K562 (cell line): ENCODE measurements around the gene COL8A2. TPM values are rescaled to one million over a fixed set of nuclear protein-coding genes. Genes with fewer than 3 reads are reported as not detected.

ENCODE experiments used
- ATAC-seq: fragments of 200-7000 bp; cut with Tn5 transposase; 3 replicates; pipeline ENCODE4 v1.9.1; 2020; ENCODE audit warnings: moderate library complexity
- BruUV-seq: library from RNA; stranded (reverse); fragments of 400-500 nt; replicated peaks from 2 replicates; lab custom pipeline; 2021; lab: Mats Ljungman, UMichigan
- CTCF ChIA-PET: fragments of 300-600 bp; formaldehyde crosslinking; extraction: SDS; loops from one replicate; lab custom pipeline; 2021; ENCODE audit warnings: low intra/inter-chr PET ratio; lab: Yijun Ruan, JAX
- POLR2A ChIA-PET: fragments of 300-600, 350-650 bp; sonication (Branson Sonifier 250); formaldehyde crosslinking; extraction: SDS; loops from one replicate; lab custom pipeline; 2021; ENCODE audit warnings: antibody characterized with exemption, inconsistent platforms; lab: Yijun Ruan, JAX
- DNase-seq, 4 experiments: peaks; one replicate each; pipeline versions ENCODE4 v3.0.0 to v3.0.0-alpha.2; 2011 to 2018; ENCODE audit warnings: low spot score in 3 of 4, mixed read lengths in 3 of 4; ENCODE audit errors: extremely low read depth in 1 of 4
- FAIRE-seq: peaks from 2 replicates; lab custom pipeline; 2011; peaks lifted over from hg19 to GRCh38; lab: Jason Lieb, UNC
- H2AFZ ChIP-seq: 2 replicates; pipeline ENCODE4 v1.6.0; 2011; ENCODE audit warnings: low read depth, low read length, control low read depth, inconsistent platforms
- H3K27ac ChIP-seq: fragments of 200-600 bp; 3 replicates; pipeline ENCODE4 v1.8.0; 2011; ENCODE audit warnings: low read depth, mild to moderate bottlenecking, control low read depth, inconsistent platforms, low read length, moderate library complexity, mixed read lengths; ENCODE audit errors: extremely low read depth
- H3K27me3 ChIP-seq, 2 experiments: fragments of 300-600 bp in 1 of 2; 2 replicates in 1 of 2; 3 replicates in 1 of 2; pipeline versions ENCODE4 v1.6.0 to v1.8.0; 2011; ENCODE audit warnings: inconsistent platforms in 2 of 2, low read length in 2 of 2, mild to moderate bottlenecking in 1 of 2, mixed read lengths in 1 of 2, moderate library complexity in 1 of 2; ENCODE audit not compliant: control insufficient read depth in 2 of 2, insufficient read depth in 2 of 2
- H3K36me3 ChIP-seq: fragments of 300-600 bp; 3 replicates; pipeline ENCODE4 v1.8.0; 2011; ENCODE audit warnings: mild to moderate bottlenecking, low read length, inconsistent platforms; ENCODE audit not compliant: control insufficient read depth, insufficient read depth
- H3K4me1 ChIP-seq, 2 experiments: fragments of 200-600 bp in 1 of 2; replicated peaks in 1 of 2; 2 replicates in 1 of 2; 3 replicates in 1 of 2; pipeline versions ENCODE4 v1.5.1 to v1.8.0; 2011; ENCODE audit warnings: inconsistent platforms in 2 of 2, low read length in 2 of 2, mild to moderate bottlenecking in 1 of 2, mixed read lengths in 1 of 2, moderate library complexity in 1 of 2; ENCODE audit not compliant: control insufficient read depth in 2 of 2, insufficient read depth in 2 of 2
- H3K4me2 ChIP-seq: 2 replicates; pipeline ENCODE4 v1.6.1; 2011; ENCODE audit warnings: low read length, control low read depth, inconsistent platforms, mixed read lengths; ENCODE audit not compliant: insufficient read depth
- H3K4me3 ChIP-seq: fragments of 200-600 bp; sonication (generic), shearing (Covaris generic); 2 replicates; pipeline ENCODE4 v1.5.1; 2016; ENCODE audit warnings: control low read depth, inconsistent platforms
- H3K79me2 ChIP-seq: fragments of 200-600 bp; 3 replicates; pipeline ENCODE4 v1.8.0; 2011; ENCODE audit warnings: low read length, inconsistent platforms; ENCODE audit not compliant: control insufficient read depth, insufficient read depth
- H3K9ac ChIP-seq, 2 experiments: 2 replicates each; pipeline versions ENCODE4 v1.6.0 to v1.6.1; 2011; ENCODE audit warnings: low read depth in 2 of 2, low read length in 2 of 2, control low read depth in 1 of 2, inconsistent platforms in 1 of 2, mild to moderate bottlenecking in 1 of 2, mixed read lengths in 1 of 2; ENCODE audit not compliant: insufficient read depth in 1 of 2
- H3K9me1 ChIP-seq: one replicate; pipeline ENCODE4 v1.6.0; 2011; ENCODE audit warnings: inconsistent platforms, mild to moderate bottlenecking, low read length, moderate library complexity; ENCODE audit not compliant: control insufficient read depth, insufficient read depth
- H3K9me3 ChIP-seq: replicated peaks from 2 replicates; pipeline ENCODE4 v1.5.1; 2011; ENCODE audit warnings: low read depth, low read length, inconsistent platforms; ENCODE audit not compliant: control insufficient read depth, insufficient read depth
- H4K20me1 ChIP-seq: replicated peaks from 2 replicates; pipeline ENCODE4 v1.6.1; 2011; ENCODE audit warnings: low read length, inconsistent platforms, mixed read lengths; ENCODE audit not compliant: control insufficient read depth, insufficient read depth
- NRF1 ChIP-seq, 2 experiments: fragments of 450-650 bp; IDR thresholded peaks in 1 of 2; conservative IDR thresholded peaks in 1 of 2; 2 replicates each; pipeline ENCODE4 v1.6.1; 2014; ENCODE audit warnings: mild to moderate bottlenecking in 2 of 2
- whole genome bisulfite sequencing: fragments of 100-300 bp; shearing (Covaris generic); methylation state at CpG from one replicate; pipeline ENCODE4 v1.1.6; 2016; ENCODE audit warnings: low coverage, mixed read lengths; ENCODE audit not compliant: insufficient coverage; ENCODE audit errors: missing lambda C conversion rate; 5-methylcytosine and 5-hydroxymethylcytosine counted together
- in situ Hi-C: fragments of 300-500 bp; cut with MboI; formaldehyde crosslinking; loops from 4 replicates; pipeline ENCODE4 v1.15.0; 2018; ENCODE audit warnings: inconsistent platforms, mixed read lengths
- intact Hi-C: fragments of 100-400 bp; cut with micrococcal nuclease; formaldehyde crosslinking; loops from 2 replicates; pipeline ENCODE4 v1.14.2; 2022
- polyA plus RNA-seq, 8 experiments: library from polyadenylated mRNA; depleted of rRNA in 4 of 8; stranded (reverse) in 5 of 8; unstranded in 3 of 8; fragments of >200 nt; fragmentation: Nextera tagmentation in 2 of 8; fragmentation: Illumina TruSeq in 1 of 8; extraction: Ambion mirVana in 2 of 8; extraction: Trizol in 1 of 8; gene quantifications; 2 replicates each; pipeline versions ENCODE4 v1.2.1 to v1.2.3, GENCODE V29; 2011 to 2014; ENCODE audit warnings: inconsistent platforms in 1 of 8, missing spikeins in 1 of 8
- total RNA-seq, 7 experiments: library from RNA; depleted of rRNA in 6 of 7; stranded (reverse); fragments of >200 nt in 6 of 7; fragmentation: Illumina TruSeq in 2 of 7; extraction: Trizol in 2 of 7; gene quantifications; 2 replicates each; pipeline versions ENCODE4 v1.2.1 to v1.2.3, GENCODE V29; 2011 to 2021; ENCODE audit warnings: low replicate concordance in 1 of 7
- TF ChIP-seq, protein P1 (sequence below): sonication (generic); formaldehyde crosslinking; IDR thresholded peaks from 2 replicates; pipeline ENCODE4 v1.8.1; 2023; ENCODE audit warnings: mild to moderate bottlenecking, missing genetic modification reagents
- TF ChIP-seq, protein P2 (sequence below): fragments of 450-650 bp; formaldehyde crosslinking; IDR thresholded peaks from 2 replicates; pipeline ENCODE4 v1.4.0; 2020; ENCODE audit warnings: mild to moderate bottlenecking, mixed read lengths

Gene COL8A2
- total and polyA plus RNA-seq, 9 of the 15 experiments (the other 6 are each of a cell fraction or from before 2014, with no cell fraction given), result 0.03 to 0.14 (median 0.04) TPM; not detected in 5

DNA sequence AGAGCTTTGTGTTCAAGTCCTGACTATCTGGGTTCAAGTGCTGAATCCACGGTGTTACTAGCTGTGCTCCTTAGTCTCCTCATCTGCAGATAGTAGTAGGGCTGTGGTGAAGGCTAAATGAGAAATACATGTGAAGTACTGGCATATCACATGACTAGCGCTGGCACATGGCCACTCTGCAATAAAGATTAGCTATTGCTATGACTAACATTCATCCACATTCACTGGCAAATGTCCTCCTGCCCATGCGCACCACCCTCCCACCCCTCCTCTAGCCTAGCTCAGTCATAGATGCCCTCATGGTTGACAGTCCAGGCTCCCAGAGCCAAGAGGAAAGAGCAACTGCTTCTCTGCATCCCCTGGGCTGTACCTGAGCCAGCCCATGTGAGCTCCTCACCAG lies 8.5 kb upstream of the COL8A2 start:
- DNase-seq, result no peak
- peaks cover 6 to 7% of the 10 kb centered on the region in 2 experiments; a peak in 4 of 5 replicates for H3K4me1 ChIP-seq

More for the DNA sequence above, 8.5 kb upstream of the COL8A2 start:
- H3K9ac ChIP-seq, result 0 out of 4 replicates have a peak overlapping the region, but pooled peaks of 1 of the 2 experiments have one; percentile 11
- TF ChIP-seq NRF1 (conservative IDR thresholded peaks at IDR 0.05 in 1 of 2, IDR thresholded peaks at IDR 0.05 in 1 of 2), result peak; percentile 34 to 42; a peak in 1 of 4 replicates
- TF ChIP-seq, protein P1, sequence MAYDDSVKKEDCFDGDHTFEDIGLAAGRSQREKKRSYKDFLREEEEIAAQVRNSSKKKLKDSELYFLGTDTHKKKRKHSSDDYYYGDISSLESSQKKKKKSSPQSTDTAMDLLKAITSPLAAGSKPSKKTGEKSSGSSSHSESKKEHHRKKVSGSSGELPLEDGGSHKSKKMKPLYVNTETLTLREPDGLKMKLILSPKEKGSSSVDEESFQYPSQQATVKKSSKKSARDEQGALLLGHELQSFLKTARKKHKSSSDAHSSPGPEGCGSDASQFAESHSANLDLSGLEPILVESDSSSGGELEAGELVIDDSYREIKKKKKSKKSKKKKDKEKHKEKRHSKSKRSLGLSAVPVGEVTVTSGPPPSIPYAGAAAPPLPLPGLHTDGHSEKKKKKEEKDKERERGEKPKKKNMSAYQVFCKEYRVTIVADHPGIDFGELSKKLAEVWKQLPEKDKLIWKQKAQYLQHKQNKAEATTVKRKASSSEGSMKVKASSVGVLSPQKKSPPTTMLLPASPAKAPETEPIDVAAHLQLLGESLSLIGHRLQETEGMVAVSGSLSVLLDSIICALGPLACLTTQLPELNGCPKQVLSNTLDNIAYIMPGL (CRISPR knock-in tag), result no peak
- TF ChIP-seq, protein P2, sequence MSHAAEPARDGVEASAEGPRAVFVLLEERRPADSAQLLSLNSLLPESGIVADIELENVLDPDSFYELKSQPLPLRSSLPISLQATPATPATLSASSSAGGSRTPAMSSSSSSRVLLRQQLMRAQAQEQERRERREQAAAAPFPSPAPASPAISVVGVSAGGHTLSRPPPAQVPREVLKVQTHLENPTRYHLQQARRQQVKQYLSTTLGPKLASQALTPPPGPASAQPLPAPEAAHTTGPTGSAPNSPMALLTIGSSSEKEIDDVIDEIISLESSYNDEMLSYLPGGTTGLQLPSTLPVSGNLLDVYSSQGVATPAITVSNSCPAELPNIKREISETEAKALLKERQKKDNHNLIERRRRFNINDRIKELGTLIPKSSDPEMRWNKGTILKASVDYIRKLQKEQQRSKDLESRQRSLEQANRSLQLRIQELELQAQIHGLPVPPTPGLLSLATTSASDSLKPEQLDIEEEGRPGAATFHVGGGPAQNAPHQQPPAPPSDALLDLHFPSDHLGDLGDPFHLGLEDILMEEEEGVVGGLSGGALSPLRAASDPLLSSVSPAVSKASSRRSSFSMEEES (CRISPR knock-in tag), result peak; percentile 66
- ATAC-seq (no peak), FAIRE-seq (no peak)
- H3K27ac ChIP-seq, result no peak overlapping the region
- BruUV-seq, result no TSS peak
- no peak overlapping the region for H3K4me2 ChIP-seq
- H3K36me3 ChIP-seq, result peaks cover 26% of the 10 kb centered on the region
- no peak overlapping the region for H3K4me3 ChIP-seq
- intact Hi-C loops, result no loop called here
- H3K27me3 ChIP-seq, result no peaks in the 10 kb centered on the region
- no peaks in the 10 kb centered on the region for H3K9me3 ChIP-seq
- H2AFZ ChIP-seq, result peak overlapping the region; percentile 43
- ChIA-PET POLR2A (interaction anchor here (0.6 to 1.3 kb wide), 6 partner anchors 9 to 37 kb away, joined by 3 to 4 read pairs (median 3); no protein-coding TSS in a partner anchor), CTCF (interaction anchor here (2.0 to 5.8 kb wide), 2 partner anchors 33 to 276 kb away, joined by 8 to 116 read pairs; no protein-coding TSS in a partner anchor)
- no peaks in the 10 kb centered on the region for H3K9me1 ChIP-seq
- WGBS, result 54% methylated on average over 3 of the region's 3 CpGs
- H3K79me2 ChIP-seq, result no peaks in the 10 kb centered on the region
- in situ Hi-C loops, result no loop called here
- no peaks in the 10 kb centered on the region for H4K20me1 ChIP-seq
